ENCODE results near the gene SPAG7. TPM values are rescaled to one million over a fixed set of nuclear protein-coding genes. Genes with fewer than 3 reads are reported as not detected.

Gene SPAG7
- total RNA-seq, 1 experiment from 2014 or later = 43.4 TPM

- intact Hi-C loops (cut with micrococcal nuclease; ENCODE audit: unreplicated experiment) = no loop called here
Measured at GRCh38 chr17:4966844-4967538, 626 bp downstream of the SPAG7 start.

More at GRCh38 chr17:4966844-4967538, 626 bp downstream of the SPAG7 start:
- in situ Hi-C loops (cut with HindIII; ENCODE audit: low pct_unique_long_range_greater_than_20kb, low sequenced_read_pairs) = no loop called here
- no peaks in the 10 kb centered on the region for H3K9me3 ChIP-seq (ENCODE audit: control insufficient read depth, insufficient read depth, low read depth, low read length)
- DNase-seq (ENCODE audit: low read depth, low spot score) (peak; percentile 98), ATAC-seq (peak; percentile 92)
- TF ChIP-seq REST (IDR thresholded peaks at IDR 0.05; ENCODE audit: insufficient read depth in 1 of 2, low read depth in 2 of 2, low read length in 1 of 2) = no peak
- no peak for TF ChIP-seq CTCF (IDR thresholded peaks at IDR 0.05)
- no peak for TF ChIP-seq TCF7L2 (IDR thresholded peaks at IDR 0.05; ENCODE audit: low read depth, low read length)
- no peak for TF ChIP-seq POLR2AphosphoS5 (IDR thresholded peaks at IDR 0.05; ENCODE audit: low read depth, low read length)
- TF ChIP-seq SIN3A (IDR thresholded peaks at IDR 0.05; ENCODE audit: borderline replicate concordance, insufficient read depth, low read depth, low read length) = no peak
- H3K36me3 ChIP-seq (ENCODE audit: control insufficient read depth, insufficient read depth, low read length) = no peaks in the 10 kb centered on the region
- peak overlapping the region; percentile 66 to 79 for H3K4me3 ChIP-seq (ENCODE audit: low read depth in 2 of 2, low read length in 2 of 2)
- ChIA-PET POLR2A (interaction anchor here (0.6 to 1.4 kb wide), 3 partner anchors 18 to 97 kb away, joined by 3 to 5 read pairs (median 4); partner anchors contain the start of gene PFN1), CTCF (interaction anchor here (0.6 to 1.0 kb wide), 2 partner anchors 21 to 95 kb away, joined by 3 to 4 read pairs; no protein-coding TSS in a partner anchor)
- BruUV-seq (replicated peaks) = no TSS peak
- H3K4me1 ChIP-seq (ENCODE audit: control insufficient read depth, insufficient read depth, low read length) = peaks cover 15% of the 10 kb centered on the region
- no peaks in the 10 kb centered on the region for H3K27me3 ChIP-seq (ENCODE audit: control insufficient read depth, insufficient read depth, low read length)
- H3K27ac ChIP-seq (ENCODE audit: low read length) = peak overlapping the region; percentile 98

Data from Panc1 (cell line).